Spinal cord (tissue), 10 donors: ENCODE results near the gene PPP6R1. TPM values are rescaled to one million over a fixed set of nuclear protein-coding genes. Genes with fewer than 3 reads are reported as not detected.

Source experiments
- DNase-seq, 6 donors: peaks; one replicate each; pipeline versions ENCODE4 v3.0.0 to v3.0.0-alpha.2; 2013 to 2015; ENCODE audit warnings: low spot score in 6 of 6, low read depth in 4 of 6
- H3K27ac ChIP-seq: one replicate; pipeline ENCODE4 v1.5.1; 2013; ENCODE audit warnings: low read depth, low read length, control low read depth
- H3K27me3 ChIP-seq: one replicate; pipeline ENCODE4 v1.6.1; 2013; ENCODE audit warnings: low read length; ENCODE audit not compliant: control insufficient read depth, insufficient read depth
- H3K36me3 ChIP-seq: one replicate; pipeline ENCODE4 v1.6.1; 2013; ENCODE audit warnings: low read length; ENCODE audit not compliant: control insufficient read depth, insufficient read depth
- H3K4me1 ChIP-seq: one replicate; pipeline ENCODE4 v1.6.1; 2013; ENCODE audit warnings: low read length; ENCODE audit not compliant: control insufficient read depth, insufficient read depth
- H3K4me3 ChIP-seq: one replicate; pipeline ENCODE4 v1.5.1; 2013; ENCODE audit warnings: low read depth, low read length, control low read depth
- H3K9me3 ChIP-seq: one replicate; pipeline ENCODE4 v1.6.1; 2013; ENCODE audit warnings: low read length; ENCODE audit not compliant: control insufficient read depth, insufficient read depth
- WGBS: methylation state at CpG from one replicate; pipeline ENCODE4 v1.1.5; 2013; ENCODE audit warnings: missing lambda C conversion rate; ENCODE audit not compliant: insufficient coverage; 5-methylcytosine and 5-hydroxymethylcytosine counted together
- polyA plus RNA-seq, 2 donors: library from polyadenylated mRNA; unstranded; fragments of 120-200 nt; gene quantifications; one replicate each; pipeline ENCODE4 v1.2.1, GENCODE V29; 2013; ENCODE audit not compliant: insufficient read length in 2 of 2
- total RNA-seq, 2 donors: library from RNA; depleted of rRNA in 1 of 2; stranded (reverse); fragments of 120-200 nt in 1 of 2; fragments of >200 nt in 1 of 2; gene quantifications; one replicate each; pipeline versions ENCODE4 v1.2.3 to v1.2.4, GENCODE V29; 2013 to 2014
- donor health status: healthy.

Gene PPP6R1
- total and polyA plus RNA-seq, 4 donors, result 22.6 to 66.8 (median 41.4) TPM

- Histone ChIP-seq H3K4me1 (peaks cover 24% of the 10 kb centered on the region), H3K4me3 (no peak overlapping the region), H3K27ac (no peak overlapping the region), H3K36me3 (peaks cover 81% of the 10 kb centered on the region), H3K9me3 (no peaks in the 10 kb centered on the region), H3K27me3 (no peaks in the 10 kb centered on the region)
- DNase-seq, result no peak
- 81% methylated on average over 12 of the region's 19 CpGs for whole genome bisulfite sequencing
Measured at GRCh38 chr19:55251341-55252081, 7.3 kb downstream of the PPP6R1 start.

- Histone ChIP-seq H3K4me3 (no peak overlapping the region), H3K27me3 (no peaks in the 10 kb centered on the region), H3K27ac (no peak overlapping the region), H3K4me1 (peaks cover 14% of the 10 kb centered on the region), H3K9me3 (no peaks in the 10 kb centered on the region), H3K36me3 (peaks cover 89% of the 10 kb centered on the region)
- WGBS, result 93% methylated on average over 18 of the region's 18 CpGs
- no peak for DNase-seq
Measured at GRCh38 chr19:55250262-55251036, 8.4 kb downstream of the PPP6R1 start.

GRCh38 chr19:55249841-55250240, 9.0 kb downstream of the PPP6R1 start:
- Histone ChIP-seq H3K36me3 (peaks cover 91% of the 10 kb centered on the region), H3K27ac (no peak overlapping the region), H3K27me3 (no peaks in the 10 kb centered on the region), H3K4me3 (no peak overlapping the region), H3K9me3 (no peaks in the 10 kb centered on the region), H3K4me1 (peaks cover 9% of the 10 kb centered on the region)
- DNase-seq, result no peak
- 91% methylated on average over 9 of the region's 11 CpGs for WGBS

- no peaks in the 10 kb centered on the region for H3K27me3 ChIP-seq
- WGBS, result 94% methylated on average over 6 of the region's 9 CpGs
- DNase-seq, result no peak
- H3K4me3 ChIP-seq, result no peak overlapping the region
- H3K4me1 ChIP-seq, result peaks cover 4% of the 10 kb centered on the region
- peaks cover 92% of the 10 kb centered on the region for H3K36me3 ChIP-seq
- H3K9me3 ChIP-seq, result no peaks in the 10 kb centered on the region
- no peak overlapping the region for H3K27ac ChIP-seq
Measured at GRCh38 chr19:55248704-55249103, 10.1 kb downstream of the PPP6R1 start.

GRCh38 chr19:55248166-55248675, 10.6 kb downstream of the PPP6R1 start:
- no peak for DNase-seq
- WGBS, result 90% methylated on average over 10 of the region's 10 CpGs
- H3K4me3 ChIP-seq, result no peak overlapping the region
- no peaks in the 10 kb centered on the region for H3K9me3 ChIP-seq
- H3K36me3 ChIP-seq, result peaks cover 94% of the 10 kb centered on the region
- peaks cover 2% of the 10 kb centered on the region for H3K4me1 ChIP-seq
- H3K27me3 ChIP-seq, result no peaks in the 10 kb centered on the region
- no peak overlapping the region for H3K27ac ChIP-seq

- Histone ChIP-seq H3K27me3 (no peaks in the 10 kb centered on the region), H3K4me1 (no peaks in the 10 kb centered on the region), H3K9me3 (no peaks in the 10 kb centered on the region), H3K27ac (no peak overlapping the region), H3K4me3 (no peak overlapping the region), H3K36me3 (peaks cover 94% of the 10 kb centered on the region)
- DNase-seq, result no peak
- WGBS, result 61% methylated on average over 4 of the region's 10 CpGs
Measured at GRCh38 chr19:55247621-55248099, 11.2 kb downstream of the PPP6R1 start.

GRCh38 chr19:55246462-55247451, 12.1 kb downstream of the PPP6R1 start:
- Histone ChIP-seq H3K27me3 (no peaks in the 10 kb centered on the region), H3K9me3 (no peaks in the 10 kb centered on the region), H3K4me3 (no peak overlapping the region), H3K4me1 (no peaks in the 10 kb centered on the region), H3K36me3 (peaks cover 96% of the 10 kb centered on the region), H3K27ac (no peak overlapping the region)
- DNase-seq, result no peak
- 92% methylated on average over 40 of the region's 40 CpGs for WGBS

GRCh38 chr19:55245236-55245904, 13.4 kb downstream of the PPP6R1 start:
- 95% methylated on average over 22 of the region's 23 CpGs for WGBS
- Histone ChIP-seq H3K4me3 (no peak overlapping the region), H3K36me3 (peaks cover 97% of the 10 kb centered on the region), H3K9me3 (no peaks in the 10 kb centered on the region), H3K4me1 (no peaks in the 10 kb centered on the region), H3K27ac (no peak overlapping the region), H3K27me3 (no peaks in the 10 kb centered on the region)
- no peak for DNase-seq
